C4-2B (cell line): Measurements from ENCODE around the gene MAFG.

Experiments used
- H3K27ac ChIP-seq: fragments of 450-650 bp; 2 replicates; pipeline ENCODE4 v1.5.1; 2017
- ZFX ChIP-seq: fragments of 450-650 bp; IDR thresholded peaks from 2 replicates; pipeline ENCODE4 v1.6.1; 2017
- TF ChIP-seq, protein P1 (sequence below): fragments of 450-650 bp; conservative IDR thresholded peaks from 2 replicates; pipeline ENCODE4 v1.5.1; 2017; ENCODE audit warnings: mild to moderate bottlenecking

MAFG gene

DNA sequence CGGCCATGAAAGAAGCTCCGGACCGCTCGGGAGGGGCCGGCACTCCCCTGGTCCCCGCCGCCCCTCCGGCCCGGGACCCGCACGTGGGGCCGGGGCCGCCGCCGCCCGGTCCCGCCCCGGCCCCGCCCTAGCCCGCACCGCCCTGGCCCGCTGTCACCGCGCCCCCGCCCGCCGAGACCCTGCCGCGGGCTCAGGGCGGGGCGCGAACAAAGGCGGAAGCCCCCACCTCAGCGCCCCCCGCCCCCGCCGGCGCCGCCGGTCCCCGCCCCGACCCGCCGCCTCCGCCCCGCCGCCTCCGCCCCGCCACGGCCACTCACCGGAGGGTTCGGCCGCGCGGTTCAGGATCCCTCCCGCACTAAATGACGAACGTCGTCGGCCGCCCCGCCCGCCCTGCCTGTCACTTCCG lies 56.6 kb downstream of the MAFG start, which contains the start of gene ARHGDIA:
Gene ARHGDIA (minus strand): TSS at position 357 of the 406 bp plus-strand sequence. CDS start 1,407 bp downstream, outside the sequence.
- no peak for TF ChIP-seq ZFX
- TF ChIP-seq, protein P1, sequence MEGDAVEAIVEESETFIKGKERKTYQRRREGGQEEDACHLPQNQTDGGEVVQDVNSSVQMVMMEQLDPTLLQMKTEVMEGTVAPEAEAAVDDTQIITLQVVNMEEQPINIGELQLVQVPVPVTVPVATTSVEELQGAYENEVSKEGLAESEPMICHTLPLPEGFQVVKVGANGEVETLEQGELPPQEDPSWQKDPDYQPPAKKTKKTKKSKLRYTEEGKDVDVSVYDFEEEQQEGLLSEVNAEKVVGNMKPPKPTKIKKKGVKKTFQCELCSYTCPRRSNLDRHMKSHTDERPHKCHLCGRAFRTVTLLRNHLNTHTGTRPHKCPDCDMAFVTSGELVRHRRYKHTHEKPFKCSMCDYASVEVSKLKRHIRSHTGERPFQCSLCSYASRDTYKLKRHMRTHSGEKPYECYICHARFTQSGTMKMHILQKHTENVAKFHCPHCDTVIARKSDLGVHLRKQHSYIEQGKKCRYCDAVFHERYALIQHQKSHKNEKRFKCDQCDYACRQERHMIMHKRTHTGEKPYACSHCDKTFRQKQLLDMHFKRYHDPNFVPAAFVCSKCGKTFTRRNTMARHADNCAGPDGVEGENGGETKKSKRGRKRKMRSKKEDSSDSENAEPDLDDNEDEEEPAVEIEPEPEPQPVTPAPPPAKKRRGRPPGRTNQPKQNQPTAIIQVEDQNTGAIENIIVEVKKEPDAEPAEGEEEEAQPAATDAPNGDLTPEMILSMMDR, result no peak

DNA sequence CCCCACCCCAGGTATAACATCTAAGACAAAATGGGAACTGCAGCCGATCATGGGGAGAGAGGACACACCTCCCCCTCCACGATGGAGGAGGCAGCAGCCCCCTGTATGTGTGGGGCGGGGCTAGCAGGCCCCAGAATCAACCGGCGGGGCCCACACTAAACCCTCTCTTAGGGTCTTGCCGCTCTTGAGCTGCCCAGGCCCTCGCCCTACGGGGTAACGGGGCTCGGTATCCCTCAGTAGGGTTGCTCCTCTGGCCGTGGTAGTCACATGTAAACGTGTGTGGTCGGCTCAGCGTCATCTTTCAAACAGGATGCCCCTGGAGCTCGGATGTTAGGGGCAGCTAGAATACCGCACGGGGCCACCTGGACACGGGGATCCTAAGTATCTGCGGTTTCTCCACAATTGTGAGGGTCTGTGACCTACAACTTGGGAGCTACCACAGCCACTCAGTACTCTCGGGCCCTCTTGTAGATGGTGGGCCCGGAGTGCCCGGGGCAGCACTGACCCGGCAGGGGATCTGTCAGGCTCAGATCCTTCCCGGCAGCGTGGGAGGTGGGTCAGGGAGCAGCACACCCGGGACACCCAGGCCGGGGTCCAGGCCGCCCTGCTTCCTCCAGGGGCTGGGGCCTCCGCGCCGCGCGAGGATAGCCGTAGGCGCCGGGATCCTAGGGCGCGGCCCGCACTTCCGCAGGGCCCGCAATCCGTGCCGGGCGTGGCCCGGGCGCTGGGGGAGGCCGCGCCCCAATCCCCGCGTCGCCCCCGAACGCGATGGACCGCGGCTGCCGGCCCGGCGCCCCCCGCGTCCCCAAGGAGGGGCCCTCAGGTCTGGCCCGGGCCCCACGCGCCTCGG lies 57.2 kb downstream of the MAFG start:
- TF ChIP-seq, protein P1, result no peak
- peak; percentile 89 for TF ChIP-seq ZFX
- H3K27ac ChIP-seq, result peak overlapping the region; percentile 100

More for the DNA sequence above, 56.6 kb downstream of the MAFG start, which contains the start of gene ARHGDIA:
- peak within 1 kb of the TSS; percentile 100 for H3K27ac ChIP-seq

- peak overlapping the region; percentile 100 for H3K27ac ChIP-seq
- TF ChIP-seq ZFX, result peak; percentile 4; the same call in 1 of the 2 replicates
- TF ChIP-seq, protein P1, result peak; percentile 87
These were observed 58.1 kb downstream of the MAFG start for GRCh38 chr17:81869221-81870130.

DNA sequence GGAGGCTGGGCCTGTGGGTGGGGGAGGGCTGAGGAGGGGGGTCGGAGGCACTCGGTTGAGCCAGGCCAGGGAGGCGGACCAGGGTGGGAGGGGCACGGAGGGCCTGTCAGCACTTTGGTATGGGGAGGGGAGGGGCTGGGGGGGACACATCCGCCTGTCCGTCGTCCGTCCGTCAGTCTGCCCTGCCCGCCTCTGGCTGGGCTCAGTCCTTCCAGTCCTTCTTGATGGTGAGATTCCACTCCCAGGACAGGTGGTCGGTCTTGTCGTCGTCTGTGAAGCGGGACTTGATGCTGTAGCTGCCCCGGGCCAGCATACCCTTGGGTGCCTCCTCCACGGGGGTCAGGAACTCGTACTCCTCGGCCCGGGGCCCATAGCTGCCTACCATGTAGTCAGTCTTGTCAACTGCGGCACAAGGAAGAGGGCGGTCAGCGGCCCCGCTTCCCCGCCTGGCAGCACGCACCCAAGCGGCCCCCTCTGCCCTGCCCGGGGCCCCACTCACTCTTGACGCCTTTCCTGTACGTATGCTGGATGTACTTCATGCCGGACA lies 58.8 kb downstream of the MAFG start:
- TF ChIP-seq ZFX, result no peak
- TF ChIP-seq, protein P1, result no peak
- H3K27ac ChIP-seq, result peak overlapping the region; percentile 100
